ENCODE results near the gene RASL10A. TPM values are rescaled to one million over a fixed set of nuclear protein-coding genes. Genes with fewer than 3 reads are reported as not detected.

RASL10A gene, protein sequence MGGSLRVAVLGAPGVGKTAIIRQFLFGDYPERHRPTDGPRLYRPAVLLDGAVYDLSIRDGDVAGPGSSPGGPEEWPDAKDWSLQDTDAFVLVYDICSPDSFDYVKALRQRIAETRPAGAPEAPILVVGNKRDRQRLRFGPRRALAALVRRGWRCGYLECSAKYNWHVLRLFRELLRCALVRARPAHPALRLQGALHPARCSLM
- not detected in 2 replicates for total RNA-seq

DNA sequence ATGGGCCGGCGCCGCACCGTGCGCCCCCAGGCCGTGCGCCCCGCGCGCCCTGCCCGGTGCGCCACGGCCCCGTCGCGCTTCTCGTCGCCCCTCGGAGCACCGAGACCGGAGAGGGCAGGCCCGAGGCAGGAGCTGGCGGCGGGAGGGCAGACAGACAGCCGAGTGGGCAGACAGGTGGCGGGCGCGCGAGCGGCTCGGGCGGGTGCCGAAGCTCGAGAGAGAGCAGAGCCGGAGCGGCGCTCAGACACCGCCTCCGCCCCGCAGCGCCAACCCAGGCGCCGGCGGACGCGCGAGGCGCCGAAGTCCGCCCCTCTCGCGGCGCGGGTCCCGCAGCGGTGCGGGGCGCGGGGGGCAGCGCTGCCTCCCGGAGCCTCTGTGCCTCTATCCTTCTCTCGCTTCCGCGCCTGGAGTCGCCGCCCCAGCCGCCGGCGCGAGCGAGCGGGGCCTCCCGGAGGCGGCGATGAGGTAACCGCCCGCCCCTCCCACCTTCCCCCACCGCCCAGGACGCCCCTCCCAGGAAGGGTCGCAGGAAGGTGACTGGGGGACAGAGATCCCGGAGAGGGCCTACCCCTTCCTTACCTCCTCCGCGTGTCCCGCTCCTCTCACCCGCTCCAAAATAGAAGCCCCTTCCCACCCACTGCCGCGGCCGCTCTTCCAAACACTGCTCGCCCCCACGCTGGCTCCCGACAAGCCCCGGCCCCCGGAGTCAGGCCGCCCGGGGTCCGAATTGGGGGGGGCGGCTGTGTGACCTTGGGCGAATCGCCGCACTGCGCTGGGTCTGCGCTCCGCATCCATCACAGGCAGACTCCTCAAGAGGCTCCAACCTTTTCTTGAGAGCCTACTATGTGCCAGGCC, at the start of gene RASL10A:
Gene RASL10A, minus strand, starts transcription at position 412 of the 855 bp plus-strand sequence. CDS start 451 bp downstream, outside the sequence.

DNA sequence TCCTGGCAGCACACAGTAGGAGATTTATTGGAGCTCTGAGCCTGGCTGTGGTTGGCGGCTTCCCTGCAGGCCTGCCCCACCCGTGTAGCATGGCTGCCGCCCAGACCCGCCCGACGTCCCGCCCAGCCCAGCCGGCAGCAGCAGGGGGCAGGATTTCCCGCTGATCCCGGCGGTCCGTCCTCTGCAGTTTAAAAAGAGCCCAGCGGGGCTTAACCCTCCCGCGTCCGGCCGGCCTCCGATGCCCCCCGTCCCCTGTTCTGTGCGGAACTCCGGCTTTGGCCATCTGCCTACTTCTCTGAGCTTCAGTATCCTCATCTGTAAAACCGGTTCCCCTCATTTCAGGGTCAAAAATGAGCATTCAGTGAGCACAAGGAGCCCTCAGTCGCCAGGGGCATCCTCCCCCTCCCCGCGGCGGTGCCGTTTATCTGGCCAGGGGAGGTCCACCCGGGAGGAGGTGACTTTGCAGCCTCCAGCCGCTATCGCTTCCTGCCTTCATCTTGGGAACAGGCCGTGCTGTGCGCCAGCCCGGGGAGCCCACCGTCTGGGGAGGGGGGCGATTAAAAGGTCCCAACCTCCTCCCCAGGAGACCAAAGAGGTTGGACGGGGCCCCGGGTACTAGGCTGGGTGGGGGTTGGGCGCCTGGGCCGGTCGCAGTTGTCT, 9.2 kb downstream of the RASL10A start, which contains the start of gene GAS2L1:
Gene GAS2L1, plus strand, starts transcription at position 476 of the 660 bp plus-strand sequence. CDS start 1,456 bp downstream, outside the sequence.

DNA sequence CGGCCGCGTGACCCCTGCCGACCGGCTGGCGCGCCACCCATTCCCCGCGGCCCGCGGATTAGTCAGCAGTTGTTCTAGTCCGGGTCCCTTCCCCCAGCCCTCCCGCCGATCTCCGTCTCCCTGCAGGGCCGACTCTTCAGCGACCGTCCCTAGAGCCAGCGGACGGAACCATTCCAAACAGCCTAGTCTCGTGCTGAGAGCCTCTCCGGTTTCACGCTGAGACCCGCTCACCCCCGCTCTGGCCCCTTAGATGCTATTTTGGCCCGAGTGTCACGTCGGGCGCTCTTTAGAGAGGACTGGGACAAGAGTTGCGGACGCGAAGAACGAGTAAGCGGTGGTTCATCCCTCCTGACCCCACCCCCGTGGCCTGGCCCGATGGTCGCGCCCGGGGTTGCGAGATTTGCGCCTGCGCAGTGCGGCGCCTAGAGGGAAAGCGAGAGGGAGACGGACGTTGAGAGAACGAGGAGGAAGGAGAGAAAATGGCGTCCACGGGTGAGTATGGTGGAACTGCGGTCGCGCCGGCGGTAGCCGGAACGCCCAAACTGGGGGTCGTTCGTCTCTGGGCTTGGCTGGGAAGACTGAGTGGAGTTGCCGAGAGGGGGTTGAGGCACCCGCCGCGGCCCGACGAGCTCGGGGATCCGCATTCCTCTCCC, 47.5 kb downstream of the RASL10A start, which contains the start of the genes EWSR1 and RHBDD3:
Gene EWSR1, plus strand, starts transcription at position 411 of the 653 bp plus-strand sequence. Its CDS starts 69 bp downstream, at position 480.
Gene RHBDD3, minus strand, starts transcription at position 124 of the 653 bp plus-strand sequence. CDS start 2,355 bp downstream, outside the sequence.

Other genes with a start within 250 kb of the RASL10A start
- 3.7 and 10.3 TPM in 2 replicates for gene KREMEN1, start 242.7 kb downstream of the RASL10A start, total RNA-seq
- 1.2 and 6.8 TPM in 2 replicates for gene EMID1, start 109.8 kb downstream of the RASL10A start, total RNA-seq
- gene RHBDD3, start 47.7 kb downstream of the RASL10A start, total RNA-seq: 35.0 and 53.9 TPM in 2 replicates
- gene EWSR1, start 47.4 kb downstream of the RASL10A start, total RNA-seq: 126 and 136 TPM in 2 replicates
- 15.7 and 23.7 TPM in 2 replicates for gene GAS2L1, start 9.0 kb downstream of the RASL10A start, total RNA-seq
- 23.6 and 32.3 TPM in 2 replicates for gene AP1B1, start 72.9 kb upstream of the RASL10A start, total RNA-seq
- gene RFPL1, start 122.9 kb upstream of the RASL10A start, total RNA-seq: not detected in 2 replicates
- gene NEFH, start 164.5 kb upstream of the RASL10A start, total RNA-seq: 0.85 and 1.3 TPM in 2 replicates
- gene THOC5, start 238.1 kb upstream of the RASL10A start, total RNA-seq: 24.3 and 33.6 TPM in 2 replicates

All from pericardium fibroblast (primary cell).